Neural crest cell (in vitro differentiated cells): ENCODE data around the gene PACRG. TPM values are rescaled to one million over a fixed set of nuclear protein-coding genes. Genes with fewer than 3 reads are reported as not detected.

Experiments
- DNase-seq: peaks from one replicate; pipeline ENCODE4 v3.0.0; 2021; ENCODE audit warnings: low read depth, mixed read lengths, low spot score
- H3K27ac Mint-ChIP-seq: one replicate; pipeline ENCODE4 v1.8.0; 2021; ENCODE audit warnings: mild to moderate bottlenecking, mixed read lengths; ENCODE audit not compliant: unreplicated experiment
- H3K27me3 Mint-ChIP-seq: 2 replicates; pipeline ENCODE4 v1.8.0; 2021; ENCODE audit warnings: low read depth, mild to moderate bottlenecking, mixed read lengths
- H3K36me3 Mint-ChIP-seq: 2 replicates; pipeline ENCODE4 v1.8.0; 2021; ENCODE audit warnings: low read depth, mild to moderate bottlenecking, mixed read lengths
- H3K4me1 Mint-ChIP-seq: 2 replicates; pipeline ENCODE4 v1.8.0; 2021; ENCODE audit warnings: mixed read lengths
- H3K4me3 Mint-ChIP-seq: one replicate; pipeline ENCODE4 v1.8.0; 2021; ENCODE audit warnings: mild to moderate bottlenecking, mixed read lengths
- H3K9me3 Mint-ChIP-seq: 2 replicates; pipeline ENCODE4 v1.8.0; 2021; ENCODE audit warnings: mixed read lengths
- CTCF ChIP-seq: fragments of 200-600 bp; sonication (generic); conservative IDR thresholded peaks from 2 replicates; pipeline ENCODE4 v1.5.0; 2021; ENCODE audit warnings: antibody characterized with exemption, mild to moderate bottlenecking
- total RNA-seq: library from RNA; stranded (reverse); gene quantifications from 2 replicates; pipeline ENCODE4 v1.2.1, GENCODE V29; 2021

PACRG gene
- total RNA-seq, 1 donor from 2014 or later, result 1.8 TPM

- Mint-ChIP-seq H3K9me3 (peaks cover 7% of the 10 kb centered on the region), H3K27ac (no peak overlapping the region), H3K4me1 (peaks cover 46% of the 10 kb centered on the region), H3K27me3 (no peaks in the 10 kb centered on the region), H3K4me3 (no peak overlapping the region), H3K36me3 (peaks cover 4% of the 10 kb centered on the region)
- DNase-seq, result no peak
- TF ChIP-seq CTCF, result no peak
Observed at GRCh38 chr6:163263196-163263595, 535.4 kb downstream of the PACRG start.

GRCh38 chr6:163263998-163264661 lies 536.4 kb downstream of the PACRG start:
- no peaks in the 10 kb centered on the region for H3K27me3 Mint-ChIP-seq
- peaks cover 46% of the 10 kb centered on the region for H3K4me1 Mint-ChIP-seq
- H3K27ac Mint-ChIP-seq, result no peak overlapping the region
- TF ChIP-seq CTCF, result no peak
- peaks cover 4% of the 10 kb centered on the region for H3K36me3 Mint-ChIP-seq
- DNase-seq, result no peak
- H3K4me3 Mint-ChIP-seq, result no peak overlapping the region
- H3K9me3 Mint-ChIP-seq, result peaks cover 10% of the 10 kb centered on the region

GRCh38 chr6:163264662-163265035 lies 536.9 kb downstream of the PACRG start:
- TF ChIP-seq CTCF, result no peak
- H3K36me3 Mint-ChIP-seq, result peaks cover 4% of the 10 kb centered on the region
- DNase-seq, result no peak
- H3K4me1 Mint-ChIP-seq, result peaks cover 42% of the 10 kb centered on the region
- no peak overlapping the region for H3K4me3 Mint-ChIP-seq
- H3K9me3 Mint-ChIP-seq, result peaks cover 6% of the 10 kb centered on the region
- H3K27me3 Mint-ChIP-seq, result no peaks in the 10 kb centered on the region
- no peak overlapping the region for H3K27ac Mint-ChIP-seq

GRCh38 chr6:163281634-163282033 lies 553.9 kb downstream of the PACRG start:
- H3K27ac Mint-ChIP-seq, result no peak overlapping the region
- H3K4me3 Mint-ChIP-seq, result no peak overlapping the region
- peaks cover 11% of the 10 kb centered on the region for H3K9me3 Mint-ChIP-seq
- no peak for DNase-seq
- H3K36me3 Mint-ChIP-seq, result no peaks in the 10 kb centered on the region
- H3K4me1 Mint-ChIP-seq, result peaks cover 22% of the 10 kb centered on the region
- TF ChIP-seq CTCF, result no peak
- H3K27me3 Mint-ChIP-seq, result no peaks in the 10 kb centered on the region

GRCh38 chr6:163282672-163283071 lies 554.9 kb downstream of the PACRG start:
- Mint-ChIP-seq H3K36me3 (no peaks in the 10 kb centered on the region), H3K27me3 (no peaks in the 10 kb centered on the region), H3K9me3 (peaks cover 8% of the 10 kb centered on the region), H3K27ac (no peak overlapping the region), H3K4me3 (no peak overlapping the region), H3K4me1 (peaks cover 22% of the 10 kb centered on the region)
- TF ChIP-seq CTCF, result no peak
- DNase-seq, result no peak
